Ishikawa (cell line): Measurements from ENCODE around the gene VTCN1.

Source experiments
- CREB1 ChIP-seq: IDR thresholded peaks from 2 replicates; pipeline ENCODE4 v1.6.1; 2012; ENCODE audit warnings: low read depth
- RAD21 ChIP-seq: IDR thresholded peaks from 2 replicates; pipeline ENCODE4 v1.6.1; 2012; ENCODE audit warnings: low read depth

DNA sequence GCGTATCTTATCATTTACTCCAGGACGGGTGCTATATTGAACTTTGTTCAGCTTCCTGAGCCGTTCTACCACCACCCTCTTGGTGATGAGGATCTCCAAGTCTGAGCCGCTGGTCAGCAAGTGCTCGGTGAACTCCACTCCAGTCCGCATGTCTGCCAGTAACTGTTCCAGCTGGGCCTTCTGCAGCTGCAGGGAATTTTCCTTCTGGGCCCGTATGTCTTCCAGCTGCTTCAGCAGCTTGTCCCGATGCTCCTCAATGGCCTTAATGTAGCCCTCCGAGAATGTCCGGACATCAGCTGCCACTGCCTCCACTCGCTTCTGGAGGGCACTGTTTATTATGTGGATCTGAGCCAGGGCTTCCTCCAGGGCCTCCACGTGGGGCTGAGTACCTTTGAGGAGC is 92.6 kb downstream of the VTCN1 start:
- TF ChIP-seq CREB1 = no peak
- no peak for TF ChIP-seq RAD21
